Ramos (cell line): ENCODE results near the gene TBC1D4.

Experiments
- in situ Hi-C: fragments of 300-500 bp; cut with MboI; formaldehyde crosslinking; loops from one replicate; pipeline ENCODE4 v1.14.3; 2022; ENCODE audit warnings: low sequenced_read_pairs; ENCODE audit not compliant: unreplicated experiment

TBC1D4 gene

DNA sequence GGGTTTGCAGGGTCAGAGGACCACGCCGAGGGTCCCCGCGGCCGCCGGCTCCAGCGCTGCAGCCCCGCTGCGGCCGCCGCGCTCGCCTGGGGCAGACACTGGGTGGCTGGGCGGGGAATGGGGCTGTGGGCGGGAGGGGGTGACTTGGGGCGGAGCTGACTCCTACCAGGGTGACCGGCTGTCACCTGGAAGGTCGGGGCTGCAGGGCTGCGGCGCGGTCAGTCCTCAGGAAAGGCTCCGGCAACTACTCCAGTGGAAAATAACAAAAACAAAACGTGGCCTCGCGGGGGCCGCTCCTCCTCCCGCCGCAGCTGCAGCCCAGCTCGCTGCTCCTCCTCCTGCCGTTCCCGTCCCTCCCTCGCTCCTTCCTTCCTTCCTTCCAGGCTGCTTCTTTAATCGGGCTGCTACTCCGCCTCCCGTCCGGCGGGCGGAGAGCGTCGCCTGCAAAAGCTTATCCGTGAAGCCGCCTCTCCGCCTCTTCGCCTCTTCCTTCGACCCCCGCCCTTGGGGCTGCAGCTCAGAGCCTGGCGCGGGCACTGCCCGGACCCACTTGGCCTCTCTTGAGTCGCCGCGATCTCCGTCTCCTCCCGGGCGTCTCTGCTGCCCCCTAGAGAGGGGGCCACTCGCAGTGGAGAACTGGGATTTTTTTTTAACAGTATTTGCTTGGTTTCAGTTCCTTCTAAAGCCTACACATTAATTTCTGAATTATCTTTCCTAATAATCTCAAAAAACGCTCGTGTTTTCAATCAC is at the start of gene TBC1D4:
Gene TBC1D4, minus strand, starts transcription at position 100 of the 750 bp plus-strand sequence. CDS start 402 bp downstream, outside the sequence.
- in situ Hi-C loops, result loop anchor here (10.0 kb wide), 1 partner anchor 107 kb away; no protein-coding TSS in a partner anchor

DNA sequence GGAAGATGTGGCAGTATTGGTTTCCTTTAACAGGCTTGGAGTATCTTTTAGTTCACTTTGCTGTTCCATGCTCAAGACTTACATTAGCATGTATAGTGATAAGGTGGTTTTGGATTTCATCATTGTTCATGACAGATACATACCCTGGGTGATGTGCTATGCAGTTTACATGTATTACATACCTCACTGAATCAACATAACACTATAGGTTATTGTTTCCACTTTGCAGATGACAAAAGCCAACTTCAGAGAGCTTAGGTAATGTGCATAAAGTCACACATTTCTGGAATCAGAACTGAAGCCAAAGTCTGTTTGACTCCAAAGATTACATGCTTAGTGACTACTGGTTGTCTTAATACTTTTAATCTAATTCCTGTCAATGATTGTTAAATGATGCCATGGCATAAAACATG is 48.6 kb upstream of the TBC1D4 start:
- in situ Hi-C loops, result no loop called here

GRCh38 chr13:75521956-75522355 is 40.0 kb upstream of the TBC1D4 start:
- in situ Hi-C loops, result no loop called here

- in situ Hi-C loops, result no loop called here
Observed at GRCh38 chr13:75518439-75519088, 36.6 kb upstream of the TBC1D4 start.

DNA sequence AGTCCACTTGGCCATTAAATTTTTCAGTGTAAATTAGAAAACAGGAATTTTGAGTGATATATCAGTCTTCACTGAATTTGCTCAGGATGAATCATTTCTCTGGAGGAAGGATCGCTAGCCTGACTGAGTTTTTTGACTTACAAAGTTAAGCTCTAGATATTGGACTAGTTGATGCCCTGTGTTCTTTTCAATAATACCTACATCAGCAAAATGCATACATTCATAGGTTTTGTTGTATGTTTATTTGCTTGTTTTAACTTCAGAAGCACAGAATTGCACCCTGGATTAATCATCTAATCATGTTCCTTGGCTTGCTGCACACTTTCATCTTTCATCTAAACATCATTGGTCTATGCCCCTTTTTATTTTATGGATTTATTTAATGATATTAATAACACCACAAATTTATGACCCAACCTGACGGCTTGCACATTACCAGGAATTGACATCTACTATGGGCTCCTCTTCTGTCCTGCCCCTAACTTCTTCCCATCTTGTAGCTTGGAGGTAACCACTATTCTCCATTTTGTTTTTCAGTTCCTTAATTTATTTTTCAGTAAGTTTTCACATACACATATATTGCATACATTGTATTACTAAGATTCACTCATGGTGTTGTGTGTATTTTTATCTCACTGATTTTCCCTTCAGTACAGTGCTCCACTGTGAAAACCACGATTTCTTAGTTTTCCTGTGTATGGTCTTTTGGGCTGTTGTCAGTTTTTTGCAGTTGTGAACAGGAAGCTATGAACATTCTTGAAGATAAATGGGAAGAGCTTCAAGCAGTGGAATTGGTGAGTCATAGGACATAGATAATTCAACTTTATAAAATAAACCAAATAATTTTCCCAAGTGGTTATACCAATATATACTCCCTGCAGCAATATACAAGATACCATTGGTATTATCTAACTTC is 32.4 kb upstream of the TBC1D4 start:
- in situ Hi-C loops, result no loop called here

GRCh38 chr13:75513271-75513670 is 31.3 kb upstream of the TBC1D4 start:
- in situ Hi-C loops, result no loop called here

DNA sequence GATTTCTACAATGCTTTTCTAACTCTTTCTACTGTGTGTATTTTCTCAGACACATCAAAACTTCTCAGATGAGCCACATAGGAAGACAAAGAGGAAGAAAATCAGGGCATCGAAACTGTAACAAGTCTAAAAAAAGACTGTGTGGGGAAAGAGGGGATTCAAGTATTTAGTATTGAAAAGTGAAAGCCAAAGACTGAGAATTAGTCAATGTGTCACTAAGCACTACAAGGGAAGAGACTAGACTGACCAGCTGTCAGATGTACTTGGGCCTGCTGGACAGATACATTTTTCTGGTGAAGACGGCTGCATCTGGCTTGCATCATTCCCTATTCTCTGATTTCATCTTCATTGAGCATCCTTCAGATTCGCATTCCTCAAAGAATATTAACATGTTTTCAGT is 30.3 kb upstream of the TBC1D4 start:
- in situ Hi-C loops, result no loop called here

- in situ Hi-C loops, result no loop called here
Observed at GRCh38 chr13:75511051-75511625, 29.2 kb upstream of the TBC1D4 start.

GRCh38 chr13:75508002-75508548 is 26.1 kb upstream of the TBC1D4 start:
- in situ Hi-C loops, result no loop called here

DNA sequence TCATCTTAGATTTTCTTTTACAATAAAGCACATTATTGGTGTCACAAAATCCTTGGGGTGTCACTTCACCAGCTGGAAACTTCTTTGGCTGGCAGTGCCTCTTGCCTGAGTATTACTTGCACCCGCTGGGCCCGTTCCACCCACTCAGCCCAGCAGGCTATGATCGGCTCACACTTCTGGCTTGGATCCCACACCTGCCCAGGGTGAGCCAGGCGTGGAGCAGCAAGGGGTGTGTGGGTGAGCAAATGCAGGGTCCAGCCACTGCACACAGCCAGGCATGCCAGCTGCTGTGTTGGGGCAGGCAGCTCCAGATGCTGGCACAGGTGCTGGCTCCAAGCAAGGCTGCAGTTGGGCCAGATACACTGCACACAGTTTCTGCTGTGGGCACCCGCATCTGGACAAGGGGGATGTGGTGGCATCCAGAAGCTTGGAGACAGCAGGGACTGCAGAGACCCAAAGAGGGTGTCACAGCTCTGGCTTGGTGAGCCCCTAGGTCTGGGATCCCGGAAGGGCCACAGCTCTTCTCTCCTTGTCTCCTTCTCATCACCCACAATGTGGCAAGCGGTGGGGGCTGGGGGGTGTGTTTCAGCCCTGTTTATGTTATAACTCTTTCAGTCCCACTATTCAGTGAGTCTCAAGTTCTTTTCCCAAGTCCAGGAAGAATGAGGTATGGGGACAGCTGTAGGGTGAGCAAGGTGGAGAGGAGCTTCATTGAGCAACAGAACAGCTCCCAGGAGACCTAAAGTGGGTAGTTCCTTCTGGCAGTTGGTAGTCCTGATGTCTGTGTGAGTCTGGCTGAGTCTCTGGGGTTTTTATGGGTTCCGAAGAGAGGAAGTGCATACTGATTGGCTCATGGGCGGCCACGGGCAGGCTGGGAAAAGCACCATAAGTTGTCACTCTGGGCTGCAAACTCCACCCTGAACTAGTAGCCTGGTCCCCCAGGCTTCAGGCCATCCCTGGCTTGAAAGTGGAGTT is 25.3 kb upstream of the TBC1D4 start:
- in situ Hi-C loops, result no loop called here

DNA sequence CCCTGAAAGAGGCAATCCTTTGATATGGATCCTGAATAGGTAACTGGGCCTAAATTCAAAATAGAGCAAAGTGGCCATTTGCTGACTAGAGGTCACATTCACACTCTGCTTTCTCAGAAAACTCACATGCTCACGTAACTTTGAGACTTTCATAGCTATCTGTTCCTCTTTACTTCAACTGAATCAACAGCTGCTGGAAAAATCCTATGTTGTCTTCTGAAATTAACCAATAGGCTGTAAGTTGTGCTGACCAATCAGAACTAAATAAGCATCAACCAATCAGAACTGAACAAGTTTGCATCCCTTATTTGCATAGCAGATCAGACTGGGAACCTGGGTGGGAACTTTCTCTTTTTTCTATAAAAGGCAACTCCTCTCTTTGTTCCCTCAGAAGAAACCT is 24.0 kb upstream of the TBC1D4 start:
- in situ Hi-C loops, result no loop called here

DNA sequence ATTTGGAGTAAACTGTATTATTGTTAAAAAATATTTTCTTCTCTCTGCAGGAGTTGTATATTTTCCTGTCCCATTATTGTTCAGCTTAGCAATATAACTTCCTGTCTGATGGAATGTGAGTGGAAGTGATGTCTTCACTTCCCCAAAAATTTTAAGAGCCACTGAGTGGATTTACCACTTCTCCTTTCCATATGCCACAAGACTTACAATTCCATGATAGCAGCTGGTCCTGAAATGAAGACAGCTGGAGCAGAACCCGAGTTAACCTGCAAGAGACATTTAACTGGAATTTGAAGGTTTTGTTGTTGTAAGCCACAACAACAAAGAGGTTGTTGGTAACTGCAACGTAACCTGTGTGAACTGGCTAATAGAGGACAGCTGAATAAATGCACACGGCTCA is 23.4 kb upstream of the TBC1D4 start:
- in situ Hi-C loops, result no loop called here

GRCh38 chr13:75495938-75496337 is 14.0 kb upstream of the TBC1D4 start:
- in situ Hi-C loops, result no loop called here

DNA sequence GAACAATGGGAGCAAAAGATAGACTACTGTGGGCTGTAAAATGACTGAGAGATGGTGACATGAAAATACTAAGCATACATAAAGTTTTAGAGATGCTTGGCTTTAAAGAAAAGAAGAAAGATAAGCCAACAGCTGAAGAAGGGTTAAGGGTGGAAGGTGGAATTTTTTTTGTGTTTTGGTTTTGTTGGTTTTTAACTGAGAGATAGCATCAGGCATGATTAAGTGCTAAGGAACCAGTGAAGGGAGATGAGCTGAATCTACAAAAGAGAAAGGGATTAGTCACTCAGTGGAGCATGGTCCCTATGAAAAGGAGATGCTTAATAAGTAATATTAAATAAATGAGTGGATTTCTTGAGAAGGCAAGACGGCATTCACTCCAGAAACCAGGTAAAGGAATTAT is 12.5 kb upstream of the TBC1D4 start:
- in situ Hi-C loops, result no loop called here

DNA sequence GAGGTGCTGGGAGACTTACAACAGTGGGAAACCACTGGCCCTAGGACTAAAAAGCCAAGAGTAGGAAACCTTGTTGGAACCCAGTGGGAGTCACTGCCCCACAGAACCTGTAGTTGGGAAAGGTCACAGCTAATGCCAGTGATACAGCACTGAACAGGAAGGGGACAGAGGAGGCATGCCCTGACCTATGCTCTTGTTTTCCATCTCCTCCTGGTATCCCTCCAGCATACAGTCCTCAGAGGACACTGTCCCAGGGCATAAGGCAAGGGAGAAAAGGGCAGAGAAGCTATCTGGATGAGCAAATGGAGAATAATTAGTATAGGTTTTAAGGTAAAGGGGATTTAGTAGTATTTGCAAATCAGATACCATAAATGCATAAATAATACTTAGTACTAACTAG is 11.2 kb upstream of the TBC1D4 start:
- in situ Hi-C loops, result no loop called here

GRCh38 chr13:75492389-75492788 is 10.4 kb upstream of the TBC1D4 start:
- in situ Hi-C loops, result no loop called here

DNA sequence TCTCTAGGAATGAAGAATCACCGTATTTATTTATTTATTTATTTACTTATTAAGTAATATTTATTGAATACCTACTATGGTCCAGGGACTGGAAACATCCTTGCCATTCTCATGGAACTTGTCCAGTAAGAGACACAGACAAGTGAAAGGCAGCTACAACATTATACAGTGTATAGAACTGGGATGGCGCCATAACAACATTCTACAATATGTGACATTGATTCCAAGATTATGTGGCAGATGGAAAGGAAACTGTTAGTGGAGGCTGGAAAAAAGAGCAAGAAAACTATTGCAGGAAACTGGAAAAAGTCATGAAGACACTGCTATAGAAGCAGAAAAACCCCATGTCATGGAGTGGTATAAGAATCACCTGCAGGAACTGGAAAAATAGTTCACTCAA is 9.4 kb upstream of the TBC1D4 start:
- in situ Hi-C loops, result no loop called here

DNA sequence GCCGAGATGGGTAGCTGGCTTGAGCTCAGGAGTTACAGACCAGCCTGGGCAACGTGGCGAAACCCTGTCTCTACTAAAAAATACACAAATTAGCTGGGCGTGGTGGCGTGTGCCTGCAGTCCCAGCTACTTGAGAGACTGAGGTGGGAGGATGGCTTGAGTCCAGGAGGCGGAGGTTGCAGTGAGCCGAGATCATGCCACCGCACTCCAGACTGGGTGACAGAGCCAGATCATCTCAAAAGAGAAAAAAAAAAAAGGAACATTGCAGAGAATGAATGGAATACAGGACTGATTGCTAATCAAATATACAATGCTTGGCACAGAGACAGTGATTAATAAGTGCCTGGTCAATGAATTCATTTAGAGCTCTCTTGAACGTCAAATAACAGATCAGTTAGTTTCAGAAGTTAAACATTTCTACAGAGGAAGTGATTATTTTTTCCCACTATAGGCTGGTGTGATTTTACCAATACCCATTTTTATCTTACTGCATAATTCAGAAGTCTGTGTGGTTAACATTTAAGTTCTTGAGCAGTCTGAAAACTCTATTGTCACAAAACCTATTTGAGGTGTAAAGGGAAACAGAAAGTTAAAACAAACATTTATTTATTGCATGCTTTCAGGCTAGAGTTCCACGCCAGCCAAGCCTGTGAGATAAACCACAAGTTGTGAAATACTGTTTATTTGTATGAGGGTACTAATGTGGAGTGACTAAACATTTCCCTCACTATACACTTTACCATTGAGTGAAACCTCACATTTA is 7.7 kb upstream of the TBC1D4 start:
- in situ Hi-C loops, result loop anchor here (10.0 kb wide), 1 partner anchor 115 kb away; no protein-coding TSS in a partner anchor
